GM18858 (cell line): ENCODE results near the gene TRNAU1AP.
A peak's percentile ranks its signal among the peaks of the same experiment; 100 is the strongest.
"Not testable (repeated sequence)": the region's sequence is repeated elsewhere in the genome, so short reads cannot be mapped to it uniquely, and the experiment has no call there.

Experiments
- ATAC-seq: cut with Tn5 transposase; IDR thresholded peaks from one replicate; pipeline ENCODE4 v1.9.1; 2021; ENCODE audit not compliant: unreplicated experiment

The TRNAU1AP gene

DNA sequence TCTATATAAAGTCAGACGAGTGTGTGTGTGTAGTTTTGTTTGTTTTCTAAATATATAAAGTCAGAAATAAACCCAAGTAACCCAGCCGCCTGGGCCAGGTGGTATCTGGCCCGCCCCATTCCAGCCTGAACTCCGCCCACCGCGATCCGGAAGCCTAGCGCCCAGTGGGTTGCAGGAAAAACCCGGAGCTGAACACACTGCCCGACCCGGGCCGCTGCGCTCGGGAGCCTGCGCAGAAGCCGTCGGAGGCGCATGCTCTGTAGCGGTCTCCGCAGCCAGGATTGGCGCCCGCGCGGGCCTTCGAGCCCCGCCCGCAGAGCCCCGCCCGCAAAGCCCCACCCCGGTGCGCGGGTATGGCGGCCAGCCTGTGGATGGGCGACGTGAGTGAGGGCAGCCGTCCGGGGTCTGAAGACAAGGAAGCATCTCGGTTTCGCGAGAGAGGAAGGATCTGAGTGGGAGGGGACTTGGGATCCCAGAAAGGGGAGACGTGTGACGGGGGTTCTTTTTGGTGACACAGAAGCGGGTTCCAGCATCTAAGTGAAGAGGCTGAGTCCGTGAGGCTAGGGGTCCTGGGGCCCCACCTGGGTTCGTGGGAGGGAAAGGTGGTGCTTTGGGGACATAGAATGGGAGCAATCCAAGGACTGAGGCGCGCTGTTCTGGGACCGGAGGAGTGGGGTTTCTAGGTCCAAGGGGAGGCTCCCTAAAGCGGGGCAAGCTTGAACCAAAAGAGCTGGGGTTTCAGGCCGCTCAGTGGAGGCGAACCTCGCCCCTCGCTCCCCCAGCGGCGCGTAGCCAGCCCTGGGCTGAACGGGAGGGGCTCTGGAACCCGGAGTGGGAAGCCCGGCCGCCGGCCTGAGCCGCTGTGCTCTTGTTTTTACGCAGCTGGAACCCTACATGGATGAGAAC is at the start of gene TRNAU1AP:
TRNAU1AP (plus strand) TSS at position 328 of the 906 bp plus-strand sequence; CDS start at position 354, 26 bp downstream.
- peak; percentile 57 for ATAC-seq

DNA sequence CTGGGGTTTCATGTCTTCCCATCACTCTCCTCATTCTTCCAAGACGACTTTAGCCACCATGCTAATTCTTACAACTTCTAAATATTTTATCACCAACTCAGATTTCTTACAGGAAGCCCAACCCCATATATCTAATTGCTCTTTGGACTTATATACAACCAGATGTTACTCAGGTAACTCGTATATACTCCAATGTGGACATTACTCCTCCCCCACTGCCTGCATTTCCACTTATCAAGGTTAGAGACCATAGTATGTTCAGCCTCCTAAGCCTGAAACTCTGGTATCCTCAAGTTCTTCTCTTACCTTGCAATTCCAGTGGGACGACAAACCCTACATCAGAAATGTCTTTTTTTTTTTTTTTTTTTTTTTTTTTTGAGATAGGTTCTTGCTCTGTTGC is 49.8 kb upstream of the TRNAU1AP start:
- no peak for ATAC-seq

DNA sequence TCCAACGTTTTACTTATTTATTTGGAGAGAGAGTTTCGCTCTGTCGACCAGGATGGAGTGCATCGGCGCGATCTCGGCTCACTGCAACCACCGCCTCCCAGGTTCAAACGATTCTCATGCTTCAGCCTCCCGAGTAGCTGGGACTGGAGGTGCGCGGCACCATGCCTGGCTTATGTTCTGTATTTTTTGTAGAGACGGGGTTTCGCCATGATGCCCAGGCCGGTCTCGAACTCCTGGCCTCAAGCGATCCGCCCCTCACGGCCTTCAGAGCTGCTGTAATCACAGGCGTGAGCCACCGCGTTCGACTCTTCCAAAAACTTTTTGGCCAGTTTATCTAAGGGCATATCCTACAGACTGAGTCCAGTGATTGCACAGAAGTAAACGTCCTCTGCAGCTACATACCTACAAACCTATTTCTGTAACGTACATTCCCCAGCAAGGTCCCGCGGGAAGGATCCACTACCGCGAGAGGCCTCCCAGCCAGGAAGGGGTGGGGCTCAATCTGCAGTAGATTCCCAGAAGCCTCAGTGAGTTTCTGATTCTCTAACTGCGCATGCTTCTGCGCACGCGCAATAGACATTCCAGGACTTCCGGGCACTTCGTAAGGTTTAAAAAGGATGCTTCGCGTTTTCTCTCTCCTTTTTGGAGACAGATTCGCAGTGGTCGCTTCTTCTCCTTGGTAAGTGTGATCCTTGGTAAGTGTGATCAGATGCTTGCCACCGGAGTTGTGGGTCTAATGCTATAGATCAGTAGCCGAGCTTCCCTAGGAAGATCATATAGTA is 47.3 kb upstream of the TRNAU1AP start, which contains the start of gene RCC1:
RCC1 (plus strand) TSS at position 638 of the 782 bp plus-strand sequence. CDS start 23,824 bp downstream, outside the sequence.
- ATAC-seq, result peak; percentile 72

DNA sequence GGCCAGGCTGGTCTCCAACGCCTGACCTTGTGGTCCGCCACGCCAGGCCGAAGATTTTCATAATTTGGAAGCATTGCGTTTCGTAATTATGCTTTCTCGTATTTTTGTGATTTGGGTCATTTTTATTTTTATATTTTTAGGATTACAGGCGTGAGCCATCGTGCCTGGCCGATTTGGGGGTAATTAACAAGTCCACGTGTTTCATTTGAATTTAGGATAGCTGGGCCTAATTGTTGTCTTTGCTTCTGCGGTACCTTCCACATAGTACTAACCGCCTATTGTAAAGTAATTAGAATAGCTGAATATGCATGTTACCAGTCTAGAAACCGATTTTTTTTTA is 46.0 kb upstream of the TRNAU1AP start:
- ATAC-seq, result no peak

DNA sequence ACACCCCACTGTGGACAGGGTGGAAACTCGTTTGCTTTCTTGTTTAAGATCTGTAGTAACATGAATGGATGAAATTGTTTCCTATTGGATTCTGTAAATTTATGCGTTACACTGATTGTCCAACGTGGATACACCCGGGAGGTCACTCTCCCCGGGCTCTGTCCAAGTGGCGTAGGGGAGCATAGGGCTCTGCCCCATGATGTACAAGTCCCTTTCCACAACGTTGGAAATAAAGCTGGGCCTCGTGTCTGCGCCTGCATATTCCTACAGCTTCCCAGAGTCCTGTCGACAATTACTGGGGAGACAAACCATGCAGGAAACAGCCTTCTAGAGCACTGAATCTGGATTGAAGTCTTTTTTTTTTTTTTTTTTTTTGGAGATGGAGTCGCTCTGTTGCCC is 45.6 kb upstream of the TRNAU1AP start:
- ATAC-seq, result no peak

DNA sequence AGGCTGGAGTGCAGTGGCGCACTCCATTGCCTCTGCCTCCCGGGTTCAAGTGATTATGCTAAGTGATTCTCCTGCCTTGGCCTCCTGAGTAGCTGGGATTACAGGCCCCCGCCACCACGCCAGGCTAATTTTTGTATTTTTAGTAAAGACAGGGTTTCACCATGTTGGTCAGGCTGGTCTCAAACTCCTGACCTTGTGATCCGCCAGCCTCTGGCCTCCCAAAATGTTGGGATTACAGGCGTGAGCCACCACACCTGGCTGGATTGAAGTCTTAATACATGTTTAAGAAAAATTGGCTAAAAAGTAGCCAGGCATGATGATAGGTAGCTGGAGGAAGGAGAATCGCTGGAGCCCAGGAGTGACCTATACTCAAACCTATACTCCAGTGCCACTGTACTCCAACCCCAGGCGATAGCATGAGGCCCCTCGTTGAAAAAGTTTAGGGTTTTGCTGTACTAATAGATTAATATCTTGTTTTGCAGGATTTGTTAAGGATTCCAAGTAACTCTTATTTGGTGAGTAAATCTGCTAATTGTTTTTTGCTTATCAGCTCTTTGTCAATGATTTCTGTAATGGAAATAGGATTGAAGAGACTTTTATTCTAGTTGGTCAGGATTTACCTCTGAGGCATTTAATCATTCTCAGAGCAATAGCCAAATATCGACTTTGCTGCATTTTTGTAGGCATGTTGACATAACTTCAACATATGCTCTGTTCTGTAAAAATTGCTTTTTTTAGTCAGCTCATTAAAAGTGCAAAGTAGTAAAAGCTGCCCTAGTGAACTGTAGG is 45.0 kb upstream of the TRNAU1AP start:
- no peak for ATAC-seq

DNA sequence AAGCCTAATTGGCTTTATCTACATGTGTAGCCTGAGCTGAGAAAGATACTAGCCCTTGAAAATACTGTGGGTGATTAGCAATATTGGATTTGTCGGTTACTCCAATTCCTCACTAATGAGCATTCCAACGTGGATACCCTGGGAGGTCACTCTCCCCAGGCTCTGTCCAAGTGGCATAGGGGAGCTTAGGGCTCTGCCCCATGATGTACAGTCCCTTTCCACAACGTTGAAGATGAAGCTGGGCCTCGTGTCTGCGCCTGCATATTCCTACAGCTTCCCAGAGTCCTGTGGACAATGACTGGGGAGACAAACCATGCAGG is 44.5 kb upstream of the TRNAU1AP start:
- ATAC-seq, result no peak

DNA sequence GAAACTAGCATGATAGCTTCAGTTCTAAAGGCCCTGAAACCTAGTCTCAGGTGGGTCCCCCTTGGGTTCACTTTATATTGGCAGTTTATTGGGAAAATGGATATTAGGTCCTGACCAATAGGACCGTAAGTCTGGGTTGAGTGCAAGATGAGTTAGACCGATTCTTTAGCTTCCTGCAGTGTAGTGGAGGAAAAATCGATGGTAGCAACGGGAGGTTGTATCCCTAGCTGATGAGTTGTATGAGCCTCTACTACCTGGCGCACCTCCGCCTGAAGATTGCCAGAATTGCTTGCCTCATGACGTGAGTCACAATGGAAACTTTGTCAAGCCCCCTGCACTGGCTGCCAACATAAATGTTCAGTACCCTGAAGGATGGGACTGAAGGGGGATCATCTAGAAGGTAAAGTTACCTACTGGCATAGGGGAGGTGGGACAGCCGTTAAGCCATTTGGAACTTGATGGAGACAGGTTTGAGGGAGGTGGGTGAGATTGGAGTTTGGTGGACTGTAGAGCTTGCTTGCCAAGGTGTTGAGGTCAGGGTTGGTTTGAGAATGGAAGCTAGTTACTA is 43.1 kb upstream of the TRNAU1AP start:
- ATAC-seq, result no peak

DNA sequence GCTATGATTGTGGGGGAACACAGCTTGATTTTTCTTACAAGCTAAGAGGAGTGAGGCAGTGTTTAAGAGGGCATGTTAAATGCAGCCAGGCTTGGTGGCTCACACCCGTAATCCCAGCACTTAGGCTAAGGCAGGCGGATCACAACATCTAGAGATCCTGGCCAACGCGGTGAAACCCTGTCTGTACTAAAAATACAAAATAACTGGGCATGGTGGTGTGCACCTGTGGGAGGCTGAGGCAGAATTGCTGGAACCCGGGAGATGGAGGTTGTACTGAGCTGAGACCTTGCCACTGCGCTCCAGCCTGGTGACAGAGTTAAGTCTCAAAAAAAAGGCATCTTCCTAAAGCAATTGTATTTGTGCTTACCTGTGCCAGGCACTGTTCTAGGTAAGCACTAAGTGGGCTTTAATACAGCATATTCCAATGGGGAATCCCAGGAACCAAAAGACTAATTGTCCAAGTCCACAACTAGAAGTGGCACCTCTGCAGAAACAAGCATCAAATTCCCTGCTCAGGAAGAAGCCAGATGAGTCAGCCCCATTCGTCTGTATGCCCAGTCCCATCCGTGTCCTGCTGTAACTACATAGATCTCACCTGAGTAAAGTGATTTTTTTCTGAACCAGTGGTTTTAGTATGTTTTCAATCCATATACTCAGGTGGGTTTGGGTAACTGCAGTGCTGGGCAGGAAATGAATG is 42.5 kb upstream of the TRNAU1AP start:
- no peak for ATAC-seq

DNA sequence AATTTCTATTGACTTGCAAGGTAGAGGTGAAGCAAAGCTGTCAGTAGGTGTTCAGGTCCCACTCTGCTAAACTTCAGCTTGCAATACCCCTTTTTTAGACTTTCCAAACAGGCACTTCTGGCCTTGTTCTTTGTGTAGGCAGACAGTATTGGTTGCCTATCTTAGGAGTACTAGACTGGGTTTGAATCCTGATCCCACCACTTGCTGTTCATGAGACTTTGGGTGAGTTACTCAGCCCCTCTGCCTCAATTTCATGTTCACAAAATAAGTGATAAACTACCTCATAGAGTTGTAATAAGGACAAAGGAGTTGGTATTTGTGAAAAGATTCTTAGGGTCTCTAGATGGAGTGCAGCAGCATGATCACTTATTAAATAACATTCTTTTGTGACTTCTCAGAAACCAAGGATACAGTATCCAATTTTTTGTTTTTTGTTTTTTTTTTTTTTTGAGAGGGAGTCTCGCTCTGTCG is 41.9 kb upstream of the TRNAU1AP start:
- ATAC-seq, result no peak

DNA sequence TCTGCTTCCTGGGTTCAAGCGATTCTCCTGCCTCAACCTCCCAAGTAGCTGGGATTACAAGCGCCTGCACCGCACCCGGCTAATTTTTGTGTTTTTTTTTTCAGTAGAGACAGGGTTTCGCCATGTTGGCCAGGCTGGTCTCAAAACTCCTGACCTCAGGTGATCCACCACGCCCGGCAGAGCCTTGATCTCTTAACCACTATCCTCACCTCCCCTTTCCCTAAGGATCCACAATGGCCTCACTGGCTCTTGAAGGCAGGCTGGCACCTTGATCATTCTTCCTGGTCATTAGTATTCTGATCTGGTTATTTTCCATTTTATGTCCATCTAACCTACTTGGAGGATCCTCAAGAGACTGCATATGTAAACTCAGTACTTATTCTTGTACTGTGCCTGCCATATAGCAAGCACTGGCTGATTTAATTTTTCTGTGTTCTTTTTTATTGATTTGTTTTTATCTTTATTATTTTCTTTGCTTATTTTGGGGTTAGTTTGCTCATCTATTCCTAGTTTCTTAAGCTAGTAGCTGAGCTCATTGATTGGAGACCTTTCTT is 40.8 kb upstream of the TRNAU1AP start:
- ATAC-seq, result no peak

DNA sequence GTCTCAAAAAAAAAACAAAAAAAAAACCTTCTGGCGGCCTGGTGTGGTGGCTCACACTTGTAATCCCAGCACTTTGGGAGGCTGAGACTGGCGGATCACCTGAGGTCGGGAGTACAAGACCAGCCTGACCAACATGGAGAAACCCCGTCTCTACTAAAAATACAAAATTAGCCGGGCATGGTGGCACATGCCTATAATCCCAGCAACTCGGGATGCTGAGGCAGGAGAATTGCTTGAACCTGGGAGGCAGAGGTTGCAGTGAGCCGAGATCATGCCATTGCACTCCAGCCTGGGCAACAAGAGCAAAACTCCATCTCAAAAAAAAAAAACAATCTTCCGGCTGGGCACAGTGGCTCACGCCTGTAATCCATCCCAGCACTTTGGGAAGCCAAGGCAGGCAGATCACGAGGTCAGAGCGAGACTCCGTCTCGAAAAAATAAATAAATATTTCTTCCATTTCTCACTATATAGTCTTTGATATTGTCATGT is 38.4 kb upstream of the TRNAU1AP start:
- ATAC-seq, result not testable (repeated sequence)

DNA sequence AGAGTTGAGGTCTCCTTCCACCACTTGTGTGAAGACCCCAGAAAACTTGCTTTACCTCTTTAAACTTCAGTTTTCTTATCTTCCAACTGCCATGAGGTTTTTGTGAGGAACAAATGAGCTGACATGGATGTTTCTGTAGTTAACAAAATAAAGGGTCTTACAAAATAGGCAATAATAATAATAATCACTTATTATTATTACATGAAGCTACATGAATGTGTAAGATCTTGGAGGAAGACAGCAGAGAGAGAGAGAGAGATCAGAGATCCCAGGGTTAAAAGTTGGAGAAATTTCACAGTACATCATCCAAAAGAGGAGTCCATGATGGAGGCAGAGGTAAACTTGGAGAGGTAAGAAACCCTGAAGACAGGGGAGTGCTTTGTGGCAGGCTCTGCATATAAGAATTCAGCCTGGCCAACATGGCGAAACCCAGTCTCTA is 36.3 kb upstream of the TRNAU1AP start:
- no peak for ATAC-seq

DNA sequence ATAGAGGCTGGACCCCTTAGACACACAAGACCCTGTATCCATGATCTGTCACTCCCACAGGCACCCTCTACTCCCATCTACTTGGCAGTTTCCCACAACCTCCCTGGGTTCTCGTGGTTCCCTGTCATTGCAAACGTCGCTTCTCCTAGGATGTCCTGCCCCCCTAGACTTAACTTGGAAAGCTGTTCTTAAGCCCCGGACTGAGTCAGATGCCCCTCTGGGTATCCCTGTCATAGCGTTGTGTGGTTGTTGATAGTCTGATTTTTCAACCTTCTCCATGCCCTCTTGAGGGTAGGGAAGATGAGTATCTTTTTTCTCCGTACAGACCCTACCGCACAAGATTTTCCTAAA is 35.3 kb upstream of the TRNAU1AP start:
- no peak for ATAC-seq

DNA sequence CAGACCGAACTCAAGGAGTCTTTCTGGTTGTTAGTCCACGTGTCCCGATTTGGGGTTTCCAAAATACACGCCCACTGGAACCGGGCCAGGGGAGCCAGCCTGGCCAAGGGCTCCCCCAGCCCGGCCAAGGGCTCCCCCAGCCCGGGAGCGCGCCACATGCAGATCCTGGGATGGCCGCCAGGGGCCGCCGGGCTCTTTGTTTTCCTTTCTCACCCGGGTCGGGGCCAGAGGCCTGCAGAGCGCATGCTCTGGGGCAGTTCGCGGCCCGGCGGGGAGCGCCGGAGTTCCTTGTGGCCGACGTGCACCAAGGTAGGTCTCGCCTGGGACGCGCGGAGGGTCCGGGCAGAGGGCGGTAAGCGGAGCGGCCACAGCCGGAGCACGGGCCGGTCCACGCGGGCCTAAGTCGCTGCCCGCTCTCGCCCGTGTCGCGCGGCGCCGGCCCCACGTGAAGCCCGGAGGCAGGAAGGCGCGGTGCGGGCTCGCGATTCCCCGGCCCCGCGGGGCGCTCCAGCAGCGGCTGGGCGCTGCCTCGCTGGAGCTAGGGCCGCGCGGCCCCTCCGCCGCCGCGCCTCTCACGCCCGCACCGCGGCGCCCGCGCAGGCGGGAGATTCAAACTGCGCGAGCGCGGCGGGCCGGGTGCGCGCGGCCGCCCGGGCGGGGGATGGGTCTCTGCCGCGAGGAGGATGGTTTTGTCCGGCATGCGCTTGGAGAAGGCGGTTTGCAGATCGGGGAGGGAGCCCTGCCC is 34.7 kb upstream of the TRNAU1AP start:
- ATAC-seq, result peak; percentile 79

DNA sequence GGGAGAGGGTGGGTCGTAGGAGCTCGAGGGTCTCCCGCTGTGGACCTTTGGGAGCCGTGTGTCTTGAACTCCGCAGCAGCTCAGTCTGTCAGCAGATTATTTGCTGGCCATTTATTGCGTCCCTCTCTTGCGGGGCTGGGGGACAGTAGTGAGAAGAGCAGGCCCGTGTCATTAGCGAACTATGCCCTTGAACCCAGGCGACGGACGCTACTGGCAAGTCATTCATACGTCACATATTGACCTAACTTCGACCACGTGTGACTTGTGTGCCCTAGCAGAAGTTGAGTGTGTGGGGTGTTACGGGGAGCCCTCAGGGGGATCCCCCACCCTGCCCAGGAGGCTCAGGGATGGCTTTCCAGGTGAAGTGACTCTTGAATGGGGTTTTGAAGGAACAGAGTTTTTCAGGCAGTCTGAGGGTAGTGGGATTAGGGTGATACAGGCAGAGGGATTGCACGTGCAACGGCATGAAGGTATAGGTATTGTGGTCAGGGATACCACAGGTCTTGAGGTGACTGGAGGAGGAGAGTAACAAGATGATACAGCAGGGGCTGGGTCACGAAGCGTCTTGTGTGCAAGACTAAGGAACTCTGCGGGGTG is 34.0 kb upstream of the TRNAU1AP start:
- no peak for ATAC-seq

DNA sequence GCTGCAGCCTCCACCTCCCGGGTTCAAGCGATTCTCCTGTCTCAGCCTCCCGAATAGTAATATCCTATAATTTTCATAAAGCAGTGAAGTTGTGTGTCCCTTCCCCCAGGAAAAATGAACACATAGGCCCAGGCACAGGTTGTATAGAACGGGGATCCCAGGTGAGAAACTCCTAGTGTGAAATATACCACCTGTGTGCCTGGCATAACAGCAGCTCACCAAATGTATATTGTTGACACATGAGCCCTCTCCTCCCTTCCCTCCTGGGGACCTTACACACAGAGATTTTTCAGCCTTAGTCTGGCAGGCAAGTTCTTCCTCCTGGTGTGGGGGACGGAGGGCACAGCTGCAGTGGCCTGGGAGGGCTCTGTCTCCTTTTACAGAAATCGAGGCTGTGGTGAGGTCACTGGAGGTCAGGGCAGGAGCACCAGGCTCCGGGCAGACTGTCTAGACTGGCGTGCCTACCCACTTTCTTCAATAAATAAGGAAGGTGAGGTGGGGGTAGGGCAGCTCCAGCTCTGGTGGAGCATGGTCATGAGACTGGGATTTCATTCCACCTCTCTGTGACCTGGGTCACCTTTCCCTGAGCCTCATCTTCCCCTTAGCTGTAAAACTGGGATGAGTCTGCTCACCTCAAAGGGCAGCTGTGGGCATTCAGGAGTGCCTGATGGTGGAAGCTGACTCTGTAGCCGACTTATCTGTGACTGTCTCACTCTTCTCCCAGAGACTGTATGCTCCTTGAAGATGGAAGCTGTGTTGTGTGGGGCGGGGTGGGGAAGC is 32.7 kb upstream of the TRNAU1AP start:
- ATAC-seq, result no peak

DNA sequence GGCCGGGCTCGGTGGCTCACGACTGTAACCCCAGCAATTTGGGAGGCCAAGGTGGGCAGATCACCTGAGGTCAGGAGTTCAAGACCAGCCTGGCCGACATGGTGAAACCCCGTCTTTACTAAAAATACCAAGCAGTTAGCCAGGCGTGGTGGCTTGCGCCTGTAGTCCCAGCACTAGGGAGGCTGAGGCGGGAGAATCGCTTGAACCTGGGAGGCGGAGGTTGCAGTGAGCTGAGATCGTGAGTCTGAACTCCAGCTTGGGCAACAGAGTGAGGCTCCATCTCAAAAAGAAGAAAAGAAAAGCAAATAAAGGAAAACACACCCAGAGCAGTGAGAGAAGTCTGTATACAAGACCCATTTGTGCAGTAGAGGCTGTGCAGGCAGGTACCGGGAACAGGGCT is 32.1 kb upstream of the TRNAU1AP start:
- ATAC-seq, result not testable (repeated sequence)
